ENCODE results near the gene EFHC2.
A peak's percentile ranks its signal among the peaks of the same experiment; 100 is the strongest.
"Not testable (repeated sequence)": the region's sequence is repeated elsewhere in the genome, so short reads cannot be mapped to it uniquely, and the experiment has no call there.

The EFHC2 gene

DNA sequence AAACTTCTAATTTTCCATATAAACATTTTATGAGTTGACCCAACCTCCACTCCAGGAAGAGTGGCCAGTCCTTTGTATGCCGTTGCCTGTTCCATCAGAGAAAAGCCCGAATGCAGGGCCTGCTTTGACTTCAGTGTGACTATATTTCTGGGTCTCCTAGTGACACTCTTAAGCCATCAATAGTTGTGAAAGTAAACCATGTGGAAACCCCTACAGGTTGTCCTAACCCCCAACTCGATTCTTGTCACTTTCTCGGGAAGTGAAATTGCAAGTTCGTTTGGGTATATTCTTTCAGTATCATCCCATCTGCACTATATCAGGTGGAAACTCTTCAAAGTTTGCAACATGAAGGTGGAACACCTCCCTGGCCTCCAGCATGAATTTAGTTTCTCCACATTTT lies 52.8 kb downstream of the EFHC2 start:
- DNase-seq, result no peak

DNA sequence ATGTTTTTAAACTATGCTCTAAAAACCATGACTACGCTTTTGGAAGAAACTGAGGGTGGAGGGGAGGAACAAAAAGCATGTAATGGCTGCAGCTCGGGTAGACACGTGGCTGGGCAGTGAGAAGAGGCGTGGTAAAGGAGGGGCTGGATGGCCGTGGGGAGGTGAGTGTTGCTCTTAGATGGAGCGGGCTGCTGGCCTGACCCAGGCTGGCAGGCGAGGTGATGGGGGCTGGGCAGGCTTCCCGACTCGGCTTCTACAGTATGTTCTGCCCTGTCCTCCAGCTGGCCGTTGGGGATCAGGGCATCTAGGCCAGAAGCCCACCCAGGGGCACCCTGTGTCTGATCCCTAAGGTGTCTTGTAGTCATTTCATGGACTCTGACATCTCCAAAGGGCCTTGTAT lies 60.7 kb downstream of the EFHC2 start:
- no peak for DNase-seq

DNA sequence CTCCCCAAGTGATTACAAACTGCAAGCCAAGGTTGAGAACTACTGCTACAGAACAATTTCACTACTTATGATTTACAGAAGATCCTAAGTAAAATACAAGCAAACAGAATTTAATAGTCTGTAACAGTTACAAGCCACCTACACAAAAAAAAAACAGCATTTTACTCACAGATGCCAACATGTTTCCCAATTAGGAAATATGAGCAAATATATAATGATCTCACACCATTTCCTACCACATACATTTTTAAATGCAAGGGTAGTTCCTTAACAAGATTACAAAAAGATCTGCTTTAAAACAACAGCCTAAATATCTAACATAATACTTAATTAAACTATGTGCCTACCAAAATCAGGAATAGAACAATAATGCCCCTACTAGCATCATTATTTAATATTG lies 63.4 kb downstream of the EFHC2 start:
- DNase-seq, result no peak

DNA sequence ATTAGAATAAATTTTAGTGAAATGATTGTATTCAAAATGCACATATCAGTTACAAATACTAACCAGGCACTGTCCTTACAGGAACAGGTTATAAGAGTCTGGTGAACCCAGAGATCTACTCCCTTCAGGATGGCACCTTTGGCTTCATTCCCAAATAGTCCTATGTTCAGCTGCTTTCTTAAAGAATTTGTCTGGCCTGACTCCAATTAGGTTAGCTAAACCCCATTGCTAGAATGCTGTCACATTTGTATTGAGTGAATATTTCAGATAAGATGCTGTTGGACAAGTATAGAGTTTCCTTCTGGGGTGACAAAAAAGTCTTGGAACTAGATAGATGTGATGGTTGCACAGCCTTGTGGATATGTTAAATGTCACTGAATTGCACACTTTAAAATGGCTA lies 69.4 kb downstream of the EFHC2 start:
- no peak for DNase-seq

DNA sequence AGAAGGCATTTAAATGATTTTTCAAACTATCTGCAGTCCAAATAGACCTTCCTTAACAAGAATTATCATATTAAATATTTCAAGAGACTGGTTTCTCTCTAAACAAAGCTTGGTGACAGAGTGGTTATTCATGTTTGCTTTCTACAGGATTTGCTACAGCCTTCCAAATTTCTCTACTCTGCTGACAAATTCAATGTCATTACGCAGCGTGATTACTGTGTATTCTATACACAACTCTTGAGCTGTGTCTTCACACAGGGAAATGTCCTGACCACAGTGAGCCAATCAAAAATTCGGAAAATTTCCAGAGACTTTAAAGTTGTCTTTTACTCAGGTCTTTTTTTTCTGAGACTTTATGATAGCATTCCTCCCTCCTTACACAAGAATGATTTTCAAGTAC lies 75.6 kb downstream of the EFHC2 start:
- no peak for DNase-seq

DNA sequence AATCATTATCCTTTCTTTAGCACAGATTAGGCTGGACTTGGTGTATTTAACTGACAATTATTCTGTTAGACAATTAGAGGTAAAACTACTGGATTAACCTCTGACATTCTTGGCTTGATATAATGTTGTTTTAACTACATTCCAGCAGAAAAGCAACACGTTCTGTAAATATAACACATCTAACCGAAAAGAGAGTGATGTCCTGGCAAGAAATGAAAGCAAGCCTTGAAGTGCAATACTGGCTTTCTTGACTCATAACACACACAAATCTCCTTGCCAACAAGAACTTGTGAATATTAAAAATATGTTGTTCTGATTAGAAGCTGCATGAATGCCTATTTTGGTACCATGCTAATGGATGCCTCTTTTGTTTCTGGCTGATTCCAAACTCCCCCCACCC lies 76.4 kb downstream of the EFHC2 start:
- no peak for DNase-seq

DNA sequence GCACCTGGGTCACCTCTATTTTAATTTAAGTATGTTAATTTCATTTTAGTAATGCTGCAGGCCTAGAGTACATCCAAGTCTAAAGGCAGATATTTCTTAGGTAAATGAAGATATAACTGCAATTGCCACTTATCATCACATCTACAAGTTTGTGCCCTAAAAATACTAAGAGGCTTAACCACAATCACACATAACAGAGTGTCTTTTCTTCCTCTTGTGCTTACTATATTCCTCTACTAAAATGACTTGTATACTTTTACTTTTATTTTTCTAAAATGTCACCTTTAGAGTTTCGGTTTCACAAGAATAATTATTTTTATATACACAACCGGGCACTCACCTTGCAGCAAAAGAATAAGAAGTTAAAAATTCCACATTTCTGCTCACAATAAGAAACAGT lies 77.9 kb downstream of the EFHC2 start:
- DNase-seq, result no peak

DNA sequence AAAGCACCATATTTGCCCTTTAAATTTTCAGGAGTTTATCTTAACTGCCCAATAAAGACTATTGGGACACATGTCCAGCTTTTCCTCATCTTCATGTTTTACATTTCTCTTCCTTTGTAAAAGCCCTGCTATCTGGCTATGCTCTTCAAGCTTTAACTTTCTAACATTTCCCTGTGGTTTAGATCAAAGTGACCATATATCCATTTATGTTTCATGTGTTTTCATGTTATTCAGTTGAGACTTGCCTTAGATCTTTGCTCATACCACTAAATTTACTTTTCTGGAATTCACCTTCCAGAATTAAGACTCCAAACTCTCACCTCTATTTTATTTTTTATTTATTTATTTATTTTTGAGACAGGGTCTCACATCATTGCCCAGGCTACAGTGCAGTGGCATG lies 78.5 kb downstream of the EFHC2 start:
- no peak for DNase-seq

DNA sequence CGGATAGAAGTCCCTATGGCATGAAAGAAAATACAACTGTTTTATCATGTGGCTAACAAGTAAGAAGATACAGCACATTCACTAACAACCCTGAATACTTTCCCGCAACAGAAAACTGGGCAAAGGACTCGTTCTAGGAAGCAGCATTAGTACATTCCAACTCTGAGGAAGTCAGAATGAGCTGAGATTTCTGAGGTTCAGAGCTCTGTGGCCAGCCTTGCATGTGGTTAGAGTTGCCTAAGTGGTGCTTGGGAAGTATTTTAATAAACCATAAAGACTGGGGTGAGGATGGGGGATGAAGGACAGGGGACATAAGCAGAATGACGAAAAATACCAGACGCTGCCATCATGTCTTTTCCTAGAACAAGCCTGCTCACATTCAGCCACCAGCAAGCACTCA lies 82.2 kb downstream of the EFHC2 start:
- DNase-seq, result no peak

DNA sequence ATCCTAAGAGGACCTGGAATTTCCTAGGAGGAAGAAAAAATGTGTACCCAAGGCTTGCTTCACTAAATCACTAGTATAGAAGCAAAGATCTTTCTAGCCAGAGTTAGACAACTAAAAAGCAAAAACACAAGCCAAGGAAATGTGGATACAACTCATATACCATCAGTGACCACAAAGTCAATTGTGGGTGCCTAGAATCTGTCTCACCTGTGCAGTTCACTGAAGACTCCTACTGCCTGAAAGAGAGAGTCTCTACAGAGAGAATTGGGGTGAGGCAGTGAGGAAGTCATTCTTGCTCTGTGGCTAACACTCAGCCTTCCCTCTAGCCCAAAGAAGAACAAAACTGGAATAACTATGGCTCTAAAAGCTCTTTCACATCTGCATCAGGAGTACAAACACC lies 82.9 kb downstream of the EFHC2 start:
- DNase-seq, result no peak

DNA sequence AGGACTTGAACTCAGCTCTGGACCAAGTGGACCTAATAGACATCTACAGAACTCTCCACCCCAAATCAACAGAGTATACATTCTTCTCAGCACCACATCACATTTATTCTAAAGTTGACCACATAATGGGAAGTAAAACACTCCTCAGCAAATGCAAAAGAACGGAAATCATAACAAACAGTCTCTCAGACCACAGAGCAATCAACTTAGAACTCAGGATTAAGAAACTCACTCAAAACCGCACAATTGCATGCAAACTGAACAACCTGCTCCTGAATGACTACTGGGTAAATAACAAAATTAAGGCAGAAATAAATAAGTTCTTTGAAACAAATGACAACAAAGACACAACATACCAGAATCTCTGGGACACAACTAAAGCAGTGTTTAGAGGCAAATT lies 87.7 kb downstream of the EFHC2 start:
- DNase-seq, result not testable (repeated sequence)

DNA sequence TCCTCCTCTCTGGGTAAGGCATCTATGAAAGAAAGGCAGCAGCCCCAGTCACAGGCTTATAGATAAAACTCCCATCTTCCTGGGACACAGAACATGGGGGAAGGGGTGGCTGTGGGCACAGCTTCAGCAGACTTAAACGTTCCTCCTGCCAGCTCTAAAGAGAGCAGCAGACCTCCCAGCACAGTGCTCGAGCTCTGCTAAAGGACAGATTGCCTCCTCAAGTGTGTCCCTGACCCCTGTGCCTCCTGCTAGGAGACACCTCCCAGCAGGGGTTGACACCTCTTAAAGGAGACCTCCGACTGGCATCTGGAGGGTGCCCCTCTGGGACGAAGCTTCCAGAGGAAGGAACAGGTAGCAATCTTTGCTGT lies 89.9 kb downstream of the EFHC2 start:
- no peak for DNase-seq

DNA sequence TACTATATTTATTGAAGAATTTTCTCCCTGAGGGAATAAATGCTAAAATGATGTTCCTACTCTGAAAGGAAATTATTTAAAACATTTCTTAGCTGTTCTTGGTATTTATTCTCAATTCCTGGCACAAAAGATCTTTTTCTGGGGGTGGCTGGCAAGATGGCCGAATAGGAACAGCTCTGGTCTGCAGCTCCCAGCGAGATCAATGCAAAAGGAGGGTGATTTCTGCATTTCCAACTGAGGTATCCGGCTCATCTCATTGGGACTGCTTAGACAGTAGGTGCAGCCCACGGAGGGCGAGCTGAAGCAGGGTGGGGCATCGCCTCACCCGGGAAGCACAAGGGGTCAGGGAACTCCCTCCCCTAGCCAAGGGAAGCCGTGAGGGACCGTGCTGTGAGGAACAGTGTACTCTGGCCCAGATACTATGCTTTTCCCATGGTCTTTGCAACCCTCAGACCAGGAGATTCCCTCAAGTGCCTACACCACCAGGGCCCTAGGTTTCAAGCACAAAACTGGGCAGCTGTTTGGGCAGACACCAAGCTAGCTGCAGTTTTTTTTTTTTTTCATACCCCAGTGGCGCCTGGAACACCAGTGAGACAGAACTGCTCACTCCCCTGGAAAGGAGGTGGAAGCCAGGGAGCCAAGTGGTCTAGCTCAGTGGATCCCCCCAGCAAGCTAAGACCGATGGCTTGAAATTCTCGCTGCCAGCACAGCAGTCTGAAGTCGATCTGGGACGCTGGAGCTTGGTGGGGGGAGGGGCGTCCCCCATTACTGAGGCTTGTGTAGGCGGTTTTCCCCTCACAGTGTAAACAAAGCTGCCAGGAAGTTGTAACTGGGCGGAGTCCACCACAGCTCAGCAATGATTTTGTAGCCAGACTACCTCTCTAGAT lies 90.5 kb downstream of the EFHC2 start:
- peak; percentile 15 for DNase-seq

DNA sequence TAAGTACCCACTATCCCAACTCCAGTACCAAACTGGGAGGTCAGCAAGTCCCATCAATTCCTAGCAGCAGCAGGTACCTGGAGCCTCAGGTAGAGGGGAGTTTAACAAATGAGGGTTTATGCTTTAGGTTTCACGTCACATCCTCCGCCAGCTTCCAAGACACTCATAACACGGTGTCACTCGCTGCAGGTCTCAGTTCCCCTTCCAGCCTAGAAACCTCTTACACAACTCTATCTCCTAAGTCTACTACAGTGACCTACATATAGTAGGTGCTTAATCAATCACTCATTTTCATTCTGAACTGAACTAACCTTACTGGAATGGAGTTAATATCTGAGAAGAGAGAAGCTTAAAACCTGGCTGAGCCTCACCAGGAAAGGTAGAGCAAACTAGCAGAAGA lies 96.0 kb downstream of the EFHC2 start:
- DNase-seq, result no peak

DNA sequence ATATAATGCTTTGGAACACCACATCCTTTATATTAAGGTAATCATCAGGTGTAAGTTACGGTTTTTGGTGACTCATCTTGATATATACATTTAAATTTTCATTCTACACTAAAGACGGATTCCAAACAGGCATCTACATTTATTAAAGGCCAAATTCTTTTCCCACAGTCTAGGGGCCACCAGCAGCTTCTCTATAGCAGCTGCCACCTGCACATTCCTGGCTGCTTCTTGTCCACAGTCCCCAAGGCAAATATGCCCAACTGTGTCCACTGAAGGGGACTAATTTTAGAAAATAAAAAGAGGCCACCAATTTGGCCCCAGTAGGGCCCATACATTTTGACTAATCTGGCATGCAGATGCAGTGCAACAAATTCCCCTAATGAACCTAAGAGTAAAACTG lies 96.6 kb downstream of the EFHC2 start:
- DNase-seq, result no peak

DNA sequence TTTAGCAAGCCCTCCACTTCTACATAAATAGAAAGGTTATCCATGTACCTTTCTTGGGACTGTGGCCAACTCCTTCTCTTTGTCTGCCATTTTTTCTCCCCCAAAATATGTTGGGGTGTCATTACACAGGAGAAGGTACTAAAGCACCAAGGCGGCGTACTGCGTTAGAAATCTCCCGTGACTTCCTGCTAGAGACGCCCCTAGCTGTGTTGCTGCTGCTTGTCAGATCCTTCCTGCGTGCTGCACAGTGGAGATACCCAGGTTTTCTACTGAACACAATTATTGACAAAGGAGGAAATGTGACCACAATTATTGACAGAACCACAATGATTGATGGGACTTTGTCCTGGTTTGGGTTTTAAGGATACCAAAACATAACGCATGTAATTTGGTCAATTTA lies 97.7 kb downstream of the EFHC2 start:
- no peak for DNase-seq

DNA sequence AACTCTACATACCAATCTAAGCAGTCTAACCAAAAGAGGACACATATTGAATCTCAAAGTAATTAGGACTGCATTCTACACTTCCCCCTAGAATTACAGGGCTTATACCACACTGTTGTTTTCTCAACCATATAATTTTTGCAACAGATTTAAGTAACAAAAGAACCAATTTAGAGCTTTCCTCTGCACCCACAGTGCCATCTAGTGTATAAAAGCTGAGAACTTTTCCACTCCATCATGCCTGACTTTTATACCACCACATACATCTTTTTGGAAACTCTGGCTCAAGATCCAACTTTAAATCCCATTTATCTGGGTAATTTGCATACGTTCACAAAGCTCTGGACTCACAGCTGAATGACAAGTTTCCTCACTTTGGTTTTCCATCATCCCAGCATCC lies 99.5 kb downstream of the EFHC2 start:
- DNase-seq, result peak; percentile 20

DNA sequence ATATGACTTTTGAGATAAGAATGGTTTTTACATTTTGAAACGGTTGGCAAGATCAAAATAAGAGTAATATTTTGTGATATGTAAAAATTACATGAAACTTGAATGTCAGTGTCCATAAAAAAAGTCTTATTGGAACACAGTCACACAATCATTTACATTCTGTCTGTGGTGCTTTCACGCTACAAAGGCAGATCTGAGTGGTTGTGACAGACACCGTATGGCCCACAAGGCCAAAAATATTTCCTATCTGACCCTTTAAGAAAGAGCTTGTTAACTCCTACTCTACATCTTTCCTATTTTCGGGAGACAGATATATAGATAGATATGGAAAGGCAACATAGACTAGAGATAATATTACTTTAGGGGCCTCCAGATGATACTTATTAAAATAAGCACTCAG lies 101.9 kb downstream of the EFHC2 start:
- no peak for DNase-seq

DNA sequence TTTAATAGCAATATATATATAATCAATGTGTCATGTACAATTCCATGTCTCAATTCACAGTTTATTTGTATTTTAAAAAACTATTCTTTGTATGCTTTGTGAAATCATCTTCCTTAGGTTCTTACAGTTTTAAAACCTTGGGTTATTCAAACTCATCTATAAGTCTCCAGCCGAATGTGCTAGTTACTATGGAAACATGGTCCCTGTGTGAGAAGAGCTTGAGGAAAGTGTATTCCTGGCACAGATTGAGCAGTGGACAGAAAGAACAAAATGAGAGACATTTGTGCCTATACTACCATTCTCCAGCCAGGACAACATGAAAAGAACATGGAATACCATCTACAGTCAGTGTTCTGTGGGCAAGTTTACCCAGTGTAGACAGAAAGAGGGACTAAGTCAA lies 103.4 kb downstream of the EFHC2 start:
- no peak for DNase-seq

DNA sequence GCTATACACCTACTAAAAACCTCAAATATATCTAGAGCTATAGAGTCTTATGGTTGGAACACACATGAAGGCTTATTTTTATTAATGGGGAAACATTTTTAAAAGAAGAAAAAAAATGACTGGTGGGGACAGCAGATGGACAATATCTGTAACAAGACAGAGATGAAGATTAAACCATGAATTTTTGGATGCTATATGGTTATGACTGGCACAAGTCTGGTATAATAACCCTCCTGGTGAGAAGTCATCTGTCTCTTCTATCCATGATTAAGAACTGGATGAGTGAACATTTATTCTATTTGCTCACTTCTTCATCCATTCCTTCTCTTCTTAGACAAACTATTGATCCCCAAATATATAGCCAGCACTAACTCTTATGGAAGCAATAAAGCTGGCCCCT lies 104.4 kb downstream of the EFHC2 start:
- no peak for DNase-seq

DNA sequence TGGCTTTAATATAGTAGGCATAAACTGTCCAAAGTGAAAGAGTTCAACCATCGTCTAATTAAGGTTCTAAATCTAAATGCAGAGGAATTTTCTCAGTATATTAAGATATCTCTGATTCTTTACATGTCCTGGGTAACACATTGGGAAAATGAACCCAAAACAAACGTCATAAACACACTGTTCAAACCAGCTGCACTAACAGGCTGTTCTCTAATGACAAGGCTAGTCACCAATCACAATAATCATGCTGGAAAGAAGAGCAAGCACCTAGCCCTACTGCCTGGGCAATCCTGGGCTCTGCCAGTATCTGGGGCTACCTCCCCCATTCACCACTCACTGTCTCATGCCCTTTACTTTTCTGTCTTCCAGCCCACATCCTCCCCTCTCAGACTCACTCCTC lies 107.9 kb downstream of the EFHC2 start:
- DNase-seq, result no peak

DNA sequence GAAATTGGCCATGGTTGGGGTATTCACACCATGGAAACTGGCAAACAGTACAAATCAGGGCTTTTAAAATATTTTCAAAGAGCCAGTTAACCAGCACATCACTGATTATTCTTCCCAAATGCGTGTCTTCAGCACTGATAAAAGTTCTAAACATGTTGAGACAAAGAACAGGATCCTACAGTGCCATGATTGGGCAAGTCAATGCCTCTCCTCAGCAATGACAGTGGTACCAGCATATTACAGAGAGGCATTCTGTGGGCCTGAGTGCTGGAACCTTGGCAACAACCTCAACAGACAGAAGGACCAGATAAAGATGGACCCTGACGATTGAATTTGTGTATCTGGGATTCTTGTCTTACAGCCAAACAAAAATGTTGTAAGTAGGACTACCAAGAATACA lies 108.9 kb downstream of the EFHC2 start:
- DNase-seq, result no peak

DNA sequence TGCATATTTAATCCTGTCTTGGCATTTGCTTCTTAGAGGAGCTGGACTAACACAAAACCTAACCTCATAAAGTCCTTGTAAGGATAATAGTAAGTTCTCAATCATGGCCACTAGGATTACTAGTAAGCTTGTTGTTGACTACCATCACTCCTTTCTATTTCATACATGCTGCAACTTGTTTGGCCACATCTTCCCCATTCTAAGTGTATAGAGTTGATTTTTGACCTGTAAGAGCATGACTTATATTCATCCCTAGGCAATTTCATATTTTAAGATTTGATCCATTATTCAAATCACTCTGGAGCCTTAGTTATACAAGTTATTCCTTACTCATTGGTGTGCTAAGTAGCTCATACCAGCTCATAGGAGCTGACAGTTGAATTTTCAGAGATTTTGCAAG lies 109.4 kb downstream of the EFHC2 start:
- no peak for DNase-seq

DNA sequence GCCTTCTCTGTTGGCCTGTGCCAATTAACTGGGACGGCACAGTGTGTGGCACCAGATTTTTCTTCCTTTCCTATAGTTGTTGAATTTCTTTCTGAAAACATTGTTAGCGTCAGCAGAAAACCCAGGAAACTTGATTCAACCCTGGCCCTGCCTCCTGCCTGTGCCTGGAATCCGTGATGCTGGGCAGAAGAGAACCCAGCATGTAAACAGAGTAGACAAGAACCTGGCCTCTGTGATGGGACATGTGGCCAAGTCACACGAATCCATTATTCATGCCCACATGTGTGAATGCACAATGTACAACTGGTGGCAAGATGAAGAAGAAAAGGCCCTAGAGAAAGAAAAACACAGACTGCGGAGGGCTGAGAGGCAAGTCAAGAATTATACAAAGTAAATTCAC lies 111.4 kb downstream of the EFHC2 start:
- DNase-seq, result no peak

DNA sequence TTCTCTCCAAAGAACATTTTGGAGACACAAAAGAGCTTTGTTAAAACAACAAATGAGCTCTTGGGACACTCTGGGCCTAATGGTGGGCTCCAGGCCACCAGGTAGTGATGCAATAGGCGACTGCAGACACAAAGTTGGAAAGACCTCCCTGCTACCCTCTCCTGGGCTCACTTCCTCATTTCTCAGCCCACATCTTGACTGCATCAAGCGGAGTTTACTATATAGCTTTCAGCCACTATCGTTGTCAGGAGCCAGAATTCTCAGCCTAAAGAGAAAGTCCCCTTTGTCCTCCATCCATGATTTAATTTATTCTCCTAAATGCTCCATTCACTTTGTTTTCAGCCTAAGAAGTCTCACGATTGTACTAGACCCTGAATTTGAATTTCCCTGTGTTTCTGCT lies 114.9 kb downstream of the EFHC2 start:
- DNase-seq, result no peak
